Measurements from ENCODE around the gene SLC2A1.

Gene SLC2A1

DNA sequence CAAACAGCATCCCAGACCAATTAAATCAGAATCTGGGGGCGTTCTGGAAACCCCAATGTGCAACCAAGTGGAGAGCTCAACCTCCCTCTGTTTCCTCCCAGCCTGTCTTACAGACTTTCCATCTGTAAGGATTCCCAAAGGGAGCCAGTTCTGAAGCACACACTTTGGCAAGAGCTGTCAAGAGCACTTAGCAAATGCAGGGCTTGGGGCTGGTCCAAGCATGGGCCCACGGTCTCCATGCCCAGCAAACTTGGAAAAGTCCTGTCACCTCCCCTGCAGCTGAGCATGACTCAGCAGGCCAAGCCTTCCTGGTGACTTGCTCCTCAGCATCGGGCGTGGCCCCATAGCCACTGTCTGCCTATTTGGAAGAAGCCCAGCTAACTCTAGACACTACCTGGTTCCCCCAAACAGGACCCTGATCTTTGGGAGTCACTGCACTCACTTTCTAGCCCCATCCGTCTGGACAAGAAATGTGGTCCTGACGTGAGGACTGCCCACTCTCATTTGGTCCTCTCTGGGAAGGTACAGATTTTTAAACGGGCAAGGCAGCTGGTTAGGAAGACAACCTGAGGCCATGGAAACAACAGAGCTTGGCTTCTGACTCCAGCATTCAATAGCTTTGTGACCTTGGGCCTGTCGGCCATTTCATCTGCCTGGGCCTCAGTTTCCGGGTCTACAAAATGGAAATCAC is 16.9 kb downstream of the SLC2A1 start:
- peak; percentile 42 for DNase-seq (ENCODE audit: low spot score)

DNA sequence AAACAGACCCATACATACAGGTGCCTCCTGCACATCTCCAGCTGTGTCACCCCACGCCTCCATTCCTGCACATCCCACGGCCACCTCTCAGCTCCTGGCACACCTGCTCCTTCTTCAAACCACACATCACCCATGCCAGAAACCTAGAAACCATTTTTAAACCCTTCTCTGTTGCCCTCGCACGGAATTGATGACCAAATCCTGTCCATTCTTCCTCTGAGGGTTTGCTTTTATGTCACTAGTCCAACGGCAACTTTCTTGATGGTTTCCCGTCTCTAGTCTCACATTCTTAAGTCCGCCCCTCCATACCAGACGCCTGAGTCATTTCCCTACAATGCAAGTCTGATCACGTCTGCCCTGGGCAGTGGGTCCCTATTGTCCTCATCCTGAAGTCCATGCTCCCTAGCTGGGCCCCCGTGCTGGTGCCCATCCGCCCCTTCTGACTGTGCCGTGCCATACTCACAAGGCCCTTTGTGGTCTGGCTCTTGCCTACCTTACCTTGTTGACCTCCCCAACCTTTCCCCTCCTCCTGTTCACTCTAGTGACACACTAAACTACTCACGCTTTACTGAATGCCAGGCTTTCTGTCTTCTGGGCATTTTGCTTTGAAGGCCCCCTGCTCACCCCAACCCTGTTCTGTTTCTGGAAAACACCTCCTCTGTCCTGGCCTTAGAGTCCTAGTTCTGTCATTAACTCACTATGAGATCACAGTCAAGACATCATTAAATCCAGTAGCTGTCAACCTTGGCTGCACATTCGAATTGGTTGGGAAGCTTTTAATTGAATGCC is 17.6 kb downstream of the SLC2A1 start:
- no peak for DNase-seq (ENCODE audit: low spot score)

DNA sequence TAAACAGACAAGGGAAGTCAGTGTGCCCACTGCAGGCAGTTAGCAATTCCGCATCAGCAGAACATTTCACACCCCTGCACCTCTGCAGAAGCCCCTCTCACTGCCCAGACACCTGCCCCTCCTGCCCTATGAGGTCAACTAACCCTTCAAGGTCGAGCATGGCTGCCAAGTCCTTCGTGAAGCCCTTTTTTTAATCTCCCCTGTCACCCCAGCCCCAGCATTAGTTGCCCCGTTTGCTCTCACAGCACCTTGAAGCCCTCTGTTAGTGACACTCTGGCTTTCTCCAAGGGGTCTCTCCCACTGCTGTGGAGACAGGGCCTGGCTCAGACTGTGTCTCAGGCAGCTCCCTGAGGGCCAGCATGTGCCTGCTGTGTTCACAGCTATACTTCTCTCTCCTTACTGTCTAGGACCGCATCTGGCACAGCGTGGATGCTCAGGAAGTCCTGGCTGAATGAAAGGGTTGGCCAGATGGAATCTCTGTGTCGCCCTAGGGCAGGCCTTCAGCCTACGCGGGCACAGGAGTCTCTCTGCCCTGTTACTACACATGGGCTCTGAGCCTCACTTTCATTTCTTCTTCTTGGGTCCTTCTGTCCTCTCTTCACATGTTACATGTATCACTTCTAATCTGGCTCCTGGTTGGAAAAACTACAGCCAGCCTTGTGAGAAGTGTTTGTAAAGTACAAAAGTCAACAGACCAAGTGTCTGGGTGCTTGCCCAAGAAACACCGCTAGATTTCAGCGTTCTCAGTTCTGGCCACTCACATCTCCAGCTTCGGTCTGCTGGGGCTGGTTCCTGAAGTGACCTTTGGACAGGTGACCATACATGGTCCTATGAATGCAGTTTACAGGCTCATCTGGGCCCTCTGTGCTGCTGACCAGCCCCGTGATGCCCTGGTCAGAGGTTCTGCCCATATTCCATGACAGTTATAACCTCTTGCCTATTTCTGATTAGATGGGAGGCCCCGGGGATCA is 19.7 kb downstream of the SLC2A1 start:
- no peak for DNase-seq (ENCODE audit: low spot score)

DNA sequence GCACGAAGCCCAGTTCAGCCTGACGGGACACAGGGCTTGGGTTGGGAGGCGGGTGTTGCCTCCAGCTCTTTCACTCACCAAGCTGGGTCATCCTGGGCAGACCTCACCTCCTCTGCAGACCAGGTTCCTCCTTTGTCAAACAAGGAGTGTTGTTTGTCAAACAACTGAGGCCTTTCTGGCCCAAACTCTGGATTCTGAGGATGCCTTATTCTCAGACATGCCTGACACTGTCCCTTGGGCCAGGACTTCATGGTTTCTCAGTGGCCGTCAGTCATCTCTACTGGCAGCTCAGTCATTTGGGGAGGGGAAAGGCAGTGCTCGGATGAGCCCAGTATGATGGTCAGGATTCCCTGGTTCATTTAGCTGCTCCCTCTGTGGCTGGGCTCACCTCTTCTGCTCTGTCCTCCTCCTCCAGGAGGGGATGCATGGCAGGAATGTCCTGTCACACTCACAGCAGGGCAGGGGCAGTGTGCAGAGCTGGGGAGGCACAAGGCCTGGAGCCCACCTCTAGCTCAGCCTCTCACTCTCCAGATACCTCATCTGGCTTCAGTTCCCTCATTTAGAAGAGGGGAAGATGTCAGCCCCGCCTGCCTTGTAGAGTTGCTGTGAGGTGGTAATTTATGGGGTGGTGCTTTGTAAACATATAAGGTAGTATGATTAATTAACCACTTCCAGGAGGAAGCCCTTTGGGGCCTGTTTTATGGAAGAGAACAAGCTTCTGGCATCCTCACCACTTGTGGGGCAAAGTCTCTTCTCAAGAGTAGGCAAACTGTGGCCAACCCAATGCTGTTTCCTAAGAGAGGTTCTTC is 20.6 kb downstream of the SLC2A1 start:
- DNase-seq (ENCODE audit: low spot score): peak; percentile 62

DNA sequence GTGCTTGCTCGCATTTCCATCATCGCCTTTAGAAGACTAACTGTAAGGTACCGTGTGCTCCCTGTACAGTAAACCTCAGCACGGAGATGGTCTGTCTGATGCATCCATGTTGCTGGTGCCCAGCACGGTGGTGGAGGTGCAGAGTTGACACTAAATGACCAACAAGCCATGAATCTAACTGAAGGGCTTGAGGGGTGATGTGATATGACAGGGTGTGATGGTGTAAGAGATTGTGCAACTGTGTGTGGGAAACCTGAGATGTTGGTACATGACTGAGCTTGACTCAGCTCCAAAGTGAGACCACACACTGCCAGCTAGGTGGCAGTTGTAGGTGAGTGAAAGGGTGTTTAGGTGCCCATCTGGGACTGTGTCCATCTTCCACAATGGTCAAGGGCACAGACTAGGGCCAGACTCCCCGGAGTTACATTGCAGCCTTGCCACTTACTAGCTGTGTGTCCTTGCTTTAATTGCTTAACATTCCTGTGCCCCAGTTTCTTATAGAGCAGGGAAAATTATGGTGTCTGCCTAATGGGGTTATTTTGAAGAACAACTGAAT is 21.4 kb downstream of the SLC2A1 start:
- peak; percentile 43 for DNase-seq (ENCODE audit: low spot score)

DNA sequence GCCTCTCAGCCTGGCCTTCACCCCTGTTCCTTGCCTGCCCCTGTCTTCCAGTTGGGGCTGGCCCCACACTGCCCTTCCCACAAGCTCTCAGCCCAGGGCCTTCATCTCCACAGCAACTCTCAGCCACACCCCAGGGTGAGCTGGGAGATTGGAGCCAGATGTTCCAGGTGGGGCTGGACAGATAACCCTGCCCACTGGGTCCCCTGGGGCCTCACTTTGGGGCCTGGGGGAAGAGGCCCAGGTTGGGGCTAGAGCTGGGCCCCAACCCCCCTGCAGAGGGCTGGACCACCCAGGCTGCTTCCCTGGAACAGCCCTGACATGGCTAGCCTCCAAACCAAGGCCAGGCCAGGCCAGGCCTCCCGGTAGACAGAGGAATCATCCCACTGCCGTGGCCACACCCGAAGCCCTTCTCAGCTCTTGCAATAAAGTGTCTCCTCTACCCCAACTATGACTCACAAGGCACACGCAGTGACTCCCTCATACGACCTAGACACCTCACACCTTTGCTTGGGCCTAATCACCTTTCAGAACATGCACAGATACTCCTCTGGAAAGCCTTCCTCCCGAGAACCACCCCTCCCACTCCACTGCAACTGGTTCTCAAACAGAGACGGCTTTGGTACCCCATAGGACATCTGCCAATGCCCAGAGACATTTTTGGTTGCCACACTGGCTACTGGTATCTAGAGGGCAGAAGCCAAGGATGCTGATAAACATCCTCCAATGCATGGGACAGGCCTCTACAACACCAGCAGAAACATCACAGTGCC is 22.2 kb downstream of the SLC2A1 start:
- DNase-seq (ENCODE audit: low spot score): peak; percentile 76

DNA sequence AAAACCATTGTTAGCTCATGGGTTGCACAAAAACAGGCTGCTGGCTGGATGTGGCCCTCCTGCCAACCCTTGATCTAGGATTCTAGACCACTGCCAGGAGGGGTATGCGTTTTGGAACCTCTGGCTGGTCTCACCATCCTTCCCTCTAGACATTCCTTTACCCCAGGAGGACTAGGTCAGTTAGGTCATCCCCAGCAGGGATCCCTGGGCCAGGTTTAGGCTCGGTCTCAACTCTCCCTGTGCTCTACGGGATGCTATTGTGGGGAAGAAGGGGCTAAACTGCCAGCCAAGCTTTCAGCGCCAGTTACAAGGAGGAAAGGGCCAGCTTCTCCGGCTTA is 22.7 kb downstream of the SLC2A1 start:
- DNase-seq (ENCODE audit: low spot score): no peak

DNA sequence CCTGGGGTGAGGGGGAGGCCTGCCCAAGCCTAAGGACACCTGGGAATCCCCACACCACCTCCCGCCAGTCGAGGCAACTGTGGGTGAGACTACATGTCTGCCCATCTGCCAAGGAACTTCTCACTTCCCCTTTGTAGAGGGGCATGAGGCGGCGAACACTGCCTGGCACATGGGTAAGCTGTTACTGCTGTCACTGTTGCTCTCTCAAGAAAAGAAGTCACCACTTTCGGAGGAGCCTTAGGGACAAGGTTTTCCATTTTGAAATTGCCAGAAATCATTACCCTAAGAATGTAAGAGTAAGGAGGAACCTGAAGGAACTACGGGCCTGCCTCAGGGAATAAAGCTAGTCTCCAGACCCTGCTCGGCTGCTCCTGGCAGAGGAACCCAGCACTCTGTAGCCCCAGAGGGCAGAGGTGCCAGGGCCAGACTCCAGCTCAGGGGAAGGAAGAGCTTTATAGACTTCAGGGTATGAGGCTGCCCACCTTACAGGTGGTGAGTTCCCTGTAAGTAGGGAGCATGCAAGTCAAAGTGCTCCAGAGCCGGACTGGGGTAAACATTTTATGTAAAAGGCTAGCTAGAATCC is 23.3 kb downstream of the SLC2A1 start:
- no peak for DNase-seq (ENCODE audit: low spot score)

DNA sequence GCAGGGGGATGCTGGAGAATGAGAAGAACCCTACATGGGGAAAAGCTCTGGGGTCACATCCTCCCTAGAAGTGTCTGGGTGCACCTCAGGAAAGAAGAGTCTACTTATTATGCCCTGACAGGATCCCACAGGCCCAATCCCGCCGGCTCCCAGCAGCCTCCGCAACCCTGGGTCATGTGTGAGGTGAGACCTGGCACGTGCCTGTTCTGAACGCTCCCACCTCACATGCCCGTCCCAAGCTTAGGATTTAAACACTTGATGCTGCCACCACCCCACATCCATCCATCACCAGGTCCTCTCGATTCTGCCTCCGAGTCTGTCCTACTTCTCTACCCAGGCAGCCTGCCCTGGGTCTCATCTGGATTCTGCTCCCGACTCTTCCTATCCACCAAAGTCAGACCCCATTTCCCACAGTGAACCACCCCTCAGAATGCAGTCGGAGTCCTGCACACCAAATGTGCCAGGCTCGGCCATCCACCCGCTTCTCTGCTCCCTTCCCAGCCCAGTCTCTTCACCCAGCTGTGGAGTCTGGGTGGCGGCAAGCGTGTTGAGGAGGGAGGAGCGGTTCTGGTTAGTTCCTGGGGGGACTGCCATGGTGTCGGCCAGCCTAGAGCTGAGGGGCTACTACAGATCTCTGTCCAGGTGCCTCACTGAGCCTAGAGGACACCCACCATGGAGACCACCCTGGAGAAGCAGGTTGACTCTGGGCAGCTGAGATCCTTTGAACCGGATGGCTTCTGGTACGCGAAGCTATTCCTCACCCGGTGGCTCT is 23.9 kb downstream of the SLC2A1 start:
- DNase-seq (ENCODE audit: low spot score): no peak

DNA sequence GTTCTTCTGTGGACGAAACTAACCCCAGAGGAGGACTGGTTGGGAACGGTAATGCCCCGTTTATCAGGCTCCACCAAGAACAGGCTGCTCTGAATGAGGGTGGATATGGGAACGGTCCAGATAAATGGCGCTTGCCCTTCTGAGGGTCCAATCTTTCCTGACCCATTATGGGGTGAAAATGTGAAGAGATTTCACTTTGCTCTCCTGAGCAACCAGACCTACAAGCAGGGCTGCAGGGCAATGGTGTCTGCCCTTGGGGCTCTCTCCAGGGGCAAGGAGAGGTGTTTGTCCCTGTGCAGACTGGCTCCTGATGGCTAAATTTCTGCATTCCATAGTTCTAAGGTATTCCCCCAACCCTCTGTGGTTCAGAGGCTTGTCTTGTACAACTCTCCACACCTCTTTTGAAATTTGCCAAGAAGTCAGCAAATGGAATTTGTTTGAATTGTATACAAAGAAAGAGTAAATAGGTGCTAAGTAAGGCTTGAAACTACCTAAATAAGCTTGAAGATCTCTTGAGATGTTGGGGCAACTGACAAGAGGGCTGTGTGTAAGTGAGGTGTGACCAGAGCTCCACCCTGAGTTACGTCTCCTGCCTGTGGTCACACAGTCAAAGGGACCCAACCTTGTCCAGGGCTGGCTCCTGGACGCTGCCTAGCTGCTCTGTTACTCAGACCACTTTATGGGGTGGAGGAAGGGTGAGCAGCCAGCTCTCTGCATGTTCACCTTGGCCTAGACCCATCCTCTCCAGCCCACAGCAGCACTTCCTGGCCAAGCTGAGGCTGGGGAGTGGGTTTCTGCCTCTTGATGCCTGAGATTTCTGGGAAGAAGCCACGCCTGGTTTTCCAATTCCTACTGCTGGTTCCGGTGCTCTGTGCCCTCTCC is 24.8 kb downstream of the SLC2A1 start:
- no peak for DNase-seq (ENCODE audit: low spot score)

DNA sequence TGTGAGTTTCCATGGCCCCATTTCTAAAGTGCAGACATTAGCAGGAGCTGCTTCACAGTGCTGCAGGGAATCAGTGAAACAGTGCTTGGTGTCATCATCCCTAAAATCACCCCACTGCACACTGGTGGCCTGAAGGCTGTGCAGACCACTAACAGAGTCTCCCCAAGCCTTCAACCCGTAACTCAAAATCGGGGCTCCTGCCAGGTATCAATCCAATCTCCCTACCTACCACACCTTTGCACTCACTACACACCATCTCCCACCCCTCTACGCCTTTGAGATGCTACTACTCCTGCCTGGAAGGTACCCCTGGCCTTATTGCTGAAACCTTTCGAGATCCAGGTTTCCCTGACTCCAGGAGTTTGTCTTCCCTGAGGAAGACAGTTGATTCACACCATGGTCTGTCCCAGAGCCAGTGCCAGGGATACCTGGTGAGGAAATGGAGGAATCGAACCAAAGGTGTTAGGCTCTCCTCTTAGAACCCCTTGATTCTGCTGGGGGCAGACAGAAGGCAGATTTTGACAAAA is 25.5 kb downstream of the SLC2A1 start:
- no peak for DNase-seq (ENCODE audit: low spot score)

DNA sequence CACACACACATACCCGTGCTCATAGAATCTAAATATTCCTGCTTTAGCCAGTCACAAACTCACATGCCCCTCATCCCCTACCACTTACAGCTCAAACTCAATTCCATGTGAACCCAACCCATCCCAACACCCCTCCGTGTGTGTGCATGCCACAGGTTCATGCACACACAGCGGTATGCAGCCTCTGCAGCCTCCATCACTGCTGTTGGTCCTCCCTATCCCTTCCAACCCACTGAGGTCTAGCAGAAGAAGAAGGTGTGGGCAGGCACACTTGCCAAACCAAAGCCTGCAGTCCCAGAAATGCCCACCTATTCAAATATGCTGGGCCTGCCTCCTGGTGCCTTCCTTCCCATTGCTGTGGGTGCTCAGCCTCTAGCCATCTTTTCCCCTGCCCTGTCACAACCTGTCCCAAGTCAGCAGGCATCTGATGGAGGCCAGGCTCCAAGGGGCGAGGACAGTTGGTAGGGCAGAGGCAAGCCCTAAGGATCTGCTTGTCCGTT is 26.2 kb downstream of the SLC2A1 start:
- DNase-seq (ENCODE audit: low spot score): no peak

DNA sequence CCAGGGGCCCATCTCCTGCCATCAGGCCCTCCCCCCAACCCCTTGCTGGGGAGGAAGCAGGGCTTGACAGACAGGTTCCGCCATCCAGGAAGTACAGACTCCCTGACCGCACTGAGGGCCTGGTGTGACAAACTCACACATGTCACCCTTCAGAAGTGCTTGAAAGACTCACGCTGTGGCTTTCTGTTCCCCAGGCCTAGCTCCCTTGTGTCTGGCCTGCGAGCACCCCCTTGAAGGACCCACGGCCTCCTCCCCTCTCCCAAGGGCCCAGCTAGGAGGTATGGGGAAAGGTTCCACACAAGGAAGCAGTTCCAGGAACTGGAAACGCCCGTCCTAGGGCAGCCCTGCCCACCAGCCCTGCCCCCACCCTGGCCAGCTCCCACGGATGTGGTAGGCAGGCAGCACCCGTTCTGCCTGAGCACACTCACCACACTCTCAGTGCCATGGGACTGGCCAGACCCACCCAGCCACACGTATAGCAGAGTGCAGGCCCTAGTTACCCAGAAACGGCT is 26.7 kb downstream of the SLC2A1 start:
- DNase-seq (ENCODE audit: low spot score): peak; percentile 85

DNA sequence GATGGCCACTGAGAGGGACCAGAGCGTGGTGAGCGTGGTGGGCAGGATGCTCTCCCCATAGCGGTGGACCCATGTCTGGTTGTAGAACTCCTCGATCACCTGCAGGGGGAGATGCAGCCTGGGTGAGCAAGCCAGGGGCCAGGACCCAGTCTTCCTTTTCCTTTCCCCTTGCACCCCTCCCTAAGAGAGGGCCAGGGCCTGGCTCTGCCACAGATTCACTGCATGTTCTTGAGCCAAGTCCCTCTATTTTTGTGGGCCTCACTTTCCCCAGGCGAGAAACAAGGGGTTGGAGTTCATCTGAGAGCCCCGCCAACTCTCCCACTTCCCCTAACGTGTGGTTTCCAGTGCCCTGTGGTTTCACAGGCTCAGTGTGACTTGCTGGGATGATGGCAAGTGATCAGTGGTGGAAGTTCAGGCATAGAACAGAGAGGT is 27.5 kb downstream of the SLC2A1 start:
- peak; percentile 74 for DNase-seq (ENCODE audit: low spot score)

DNA sequence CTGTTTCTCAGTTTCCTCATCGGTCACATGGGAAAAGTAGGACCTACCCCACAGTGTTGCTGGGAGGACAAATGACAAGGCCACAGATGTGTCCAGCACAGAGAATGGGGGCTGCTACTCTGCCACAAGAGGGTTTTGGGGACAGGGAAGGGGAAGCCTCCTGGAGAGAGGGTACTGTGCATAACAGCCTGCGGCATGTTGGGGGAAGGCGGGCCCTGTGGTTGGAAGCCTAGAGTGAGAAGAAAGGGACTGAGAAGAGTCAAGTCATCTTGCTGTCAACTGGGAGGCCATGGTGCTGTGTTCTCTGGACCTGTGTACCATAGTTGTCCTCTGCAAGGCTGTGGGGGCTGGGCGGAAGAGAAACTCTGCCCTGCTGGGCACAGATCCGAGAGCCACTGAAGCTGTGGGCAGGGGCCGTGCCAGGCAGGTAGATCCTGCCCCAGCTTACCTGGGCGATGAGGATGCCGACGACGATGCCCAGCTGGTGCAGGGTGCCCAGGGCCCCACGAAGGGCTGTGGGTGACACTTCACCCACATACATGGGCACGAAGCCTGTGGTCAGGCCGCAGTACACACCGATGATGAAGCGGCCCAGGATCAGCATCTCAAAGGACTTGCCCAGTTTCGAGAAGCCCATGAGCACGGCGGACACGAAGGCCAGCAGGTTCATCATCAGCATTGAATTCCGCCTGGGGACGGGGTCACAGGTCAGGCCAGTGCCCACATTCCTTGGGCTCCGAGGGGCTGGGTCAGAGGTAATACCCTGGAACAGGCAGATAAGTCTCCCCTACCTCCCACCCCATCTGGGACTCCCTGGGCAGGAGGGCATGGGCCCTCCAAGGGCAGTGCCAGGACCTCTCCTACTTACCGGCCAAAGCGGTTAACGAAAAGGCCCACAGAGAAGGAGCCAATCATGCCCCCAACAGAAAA is 28.2 kb downstream of the SLC2A1 start:
- DNase-seq (ENCODE audit: low spot score): no peak

DNA sequence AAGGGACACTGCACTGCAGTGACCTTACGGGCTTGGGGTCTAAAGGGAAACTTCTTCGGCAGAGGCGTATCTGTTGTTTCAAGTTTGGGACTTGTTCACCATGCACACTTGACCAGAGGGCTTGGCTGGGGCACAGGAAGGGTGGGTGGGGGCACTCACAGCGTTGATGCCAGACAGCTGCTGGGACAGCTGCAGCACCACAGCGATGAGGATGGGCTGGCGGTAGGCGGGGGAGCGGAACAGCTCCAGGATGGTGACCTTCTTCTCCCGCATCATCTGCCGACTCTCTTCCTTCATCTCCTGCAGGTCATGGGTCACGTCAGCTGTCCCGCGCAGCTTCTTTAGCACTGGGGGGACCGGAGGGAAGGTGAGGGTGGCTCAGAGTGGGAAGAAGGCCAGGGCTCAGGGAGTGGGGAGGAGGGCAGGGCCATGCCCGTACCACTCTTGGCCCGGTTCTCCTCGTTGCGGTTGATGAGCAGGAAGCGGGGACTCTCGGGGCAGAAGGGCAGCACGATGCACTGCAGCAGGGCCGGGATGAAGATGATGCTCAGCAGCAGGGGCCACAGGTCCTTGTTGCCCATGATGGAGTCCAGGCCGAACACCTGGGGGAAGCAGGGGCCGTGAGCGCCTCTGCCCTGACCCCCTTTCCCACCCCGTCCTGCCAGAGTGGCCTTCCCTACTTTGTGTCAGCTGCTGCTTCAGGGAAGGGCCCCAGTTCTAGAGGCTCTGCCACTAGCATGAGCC is 29.1 kb downstream of the SLC2A1 start:
- no peak for DNase-seq (ENCODE audit: low spot score)

Data from CD4-positive, alpha-beta T cell treated with Interleukin-2 at 100 ng/mL for 4 hours (primary cell).